ENCODE results near the gene CCL1. TPM values are rescaled to one million over a fixed set of nuclear protein-coding genes. Genes with fewer than 3 reads are reported as not detected.

The CCL1 gene
- total and polyA plus RNA-seq, 10 of the 15 experiments (the other 5 are each of a cell fraction or from before 2014, with no cell fraction given) = 0.14 to 1.8 (median 0.40) TPM; not detected in 3

GRCh38 chr17:34412534-34412933 is 49.5 kb upstream of the CCL1 start:
- Histone ChIP-seq H3K9ac (ENCODE audit: control insufficient read depth, insufficient read depth, low read length) (no peak overlapping the region), H3K79me2 (ENCODE audit: control insufficient read depth, insufficient read depth, low read length) (no peaks in the 10 kb centered on the region), H2AFZ (ENCODE audit: control insufficient read depth, low read depth, low read length) (no peak overlapping the region), H3K4me2 (ENCODE audit: control insufficient read depth, insufficient read depth) (no peak overlapping the region), H3K27me3 (replicated peaks in 1 of 2; ENCODE audit: control insufficient read depth in 2 of 2, insufficient read depth in 2 of 2, low read length in 1 of 2) (no peaks in the 10 kb centered on the region; a peak in 3 of 4 replicates), H3K36me3 (ENCODE audit: control insufficient read depth in 2 of 2, insufficient read depth in 2 of 2, low read length in 1 of 2) (no peaks in the 10 kb centered on the region), H3K27ac (ENCODE audit: control insufficient read depth, insufficient read depth) (no peak overlapping the region), H3K9me3 (replicated peaks; ENCODE audit: control insufficient read depth, insufficient read depth, low read length) (no peaks in the 10 kb centered on the region; the same call in 2 of the 3 replicates), H3K4me1 (ENCODE audit: control insufficient read depth, insufficient read depth, low read length) (no peaks in the 10 kb centered on the region), H4K20me1 (ENCODE audit: control insufficient read depth, insufficient read depth) (no peaks in the 10 kb centered on the region), H3K4me3 (no peak overlapping the region)
- no peak for ATAC-seq
- WGBS (ENCODE audit: insufficient coverage, insufficient replicate concordance, low lambda C conversion rate, missing lambda C conversion rate) = 55% methylated on average over 7 of the region's 7 CpGs
- FAIRE-seq = no peak
- BruUV-seq (replicated peaks) = no TSS peak
- RAD21 ChIA-PET (ENCODE audit: unreplicated experiment) = interaction anchor here (1.2 kb wide), 1 partner anchor 50 kb away, joined by 3 read pairs; no protein-coding TSS in a partner anchor
- in situ Hi-C loops (cut with MboI) = no loop called here
- CTCF ChIA-PET = interaction anchor here (1.2 to 2.4 kb wide), 2 partner anchors 8 to 51 kb away, joined by 5 to 12 read pairs; no protein-coding TSS in a partner anchor
- POLR2A ChIA-PET = no interaction called here
- SMC1A ChIA-PET (ENCODE audit: uncharacterized antibody, unreplicated experiment) = no interaction called here
- TF ChIP-seq CBFB (IDR thresholded peaks at IDR 0.05; ENCODE audit: low read depth) (no peak), ESRRA (IDR thresholded peaks at IDR 0.05; ENCODE audit: low read length) (no peak), SMARCA5 (IDR thresholded peaks at IDR 0.05) (no peak), ATF2 (IDR thresholded peaks at IDR 0.05; ENCODE audit: low read length) (no peak)
- intact Hi-C loops (cut with micrococcal nuclease; ENCODE audit: unreplicated experiment) = loop anchor here (10.0 kb wide), 1 partner anchor 62 kb away; no protein-coding TSS in a partner anchor
- DNase-seq (ENCODE audit: low read depth, low spot score) = no peak

- in situ Hi-C loops (cut with MboI) = no loop called here
- no TSS peak for BruUV-seq (replicated peaks)
- POLR2A ChIA-PET = no interaction called here
These were observed 48.8 kb upstream of the CCL1 start for GRCh38 chr17:34411646-34412421.

More at GRCh38 chr17:34411646-34412421, 48.8 kb upstream of the CCL1 start:
- no peak for TF ChIP-seq TAF1 (IDR thresholded peaks at IDR 0.05; ENCODE audit: borderline replicate concordance, low read depth, low read length)
- TF ChIP-seq KLF5 (IDR thresholded peaks at IDR 0.05; ENCODE audit: partially characterized antibody) = no peak
- no peak for TF ChIP-seq RB1 (IDR thresholded peaks at IDR 0.05; ENCODE audit: borderline replicate concordance)
- Histone ChIP-seq H3K79me2 (ENCODE audit: control insufficient read depth, insufficient read depth, low read length) (no peaks in the 10 kb centered on the region), H3K36me3 (ENCODE audit: control insufficient read depth in 2 of 2, insufficient read depth in 2 of 2, low read length in 1 of 2) (no peaks in the 10 kb centered on the region), H3K27ac (ENCODE audit: control insufficient read depth, insufficient read depth) (no peak overlapping the region), H3K4me3 (no peak overlapping the region), H3K9ac (ENCODE audit: control insufficient read depth, insufficient read depth, low read length) (no peak overlapping the region), H2AFZ (ENCODE audit: control insufficient read depth, low read depth, low read length) (no peak overlapping the region), H3K27me3 (replicated peaks in 1 of 2; ENCODE audit: control insufficient read depth in 2 of 2, insufficient read depth in 2 of 2, low read length in 1 of 2) (no peaks in the 10 kb centered on the region; a peak in 3 of 4 replicates), H3K4me2 (ENCODE audit: control insufficient read depth, insufficient read depth) (no peak overlapping the region), H4K20me1 (ENCODE audit: control insufficient read depth, insufficient read depth) (no peaks in the 10 kb centered on the region), H3K4me1 (ENCODE audit: control insufficient read depth, insufficient read depth, low read length) (no peaks in the 10 kb centered on the region), H3K9me3 (replicated peaks; ENCODE audit: control insufficient read depth, insufficient read depth, low read length) (no peaks in the 10 kb centered on the region; the same call in 2 of the 3 replicates)
- DNase-seq (ENCODE audit: low read depth, low spot score) (no peak), FAIRE-seq (no peak), ATAC-seq (no peak)
- ChIA-PET SMC1A (ENCODE audit: uncharacterized antibody, unreplicated experiment) (interaction anchor here (0.9 to 1.8 kb wide), 2 partner anchors 8 to 13 kb away, joined by 4 to 10 read pairs; no protein-coding TSS in a partner anchor), CTCF (interaction anchor here (0.6 to 2.4 kb wide), 3 partner anchors 8 to 50 kb away, joined by 3 to 12 read pairs (median 5); no protein-coding TSS in a partner anchor), RAD21 (ENCODE audit: unreplicated experiment) (interaction anchor here (1.2 kb wide), 1 partner anchor 50 kb away, joined by 3 read pairs; no protein-coding TSS in a partner anchor)
- intact Hi-C loops (cut with micrococcal nuclease; ENCODE audit: unreplicated experiment) = loop anchor here (10.0 kb wide), 1 partner anchor 63 kb away; no protein-coding TSS in a partner anchor
- WGBS (ENCODE audit: insufficient coverage, insufficient replicate concordance, low lambda C conversion rate, missing lambda C conversion rate) = 38% methylated on average over 5 of the region's 5 CpGs

Data from GM12878 (cell line).